WTC11 (cell line): ENCODE measurements around the gene ST6GALNAC1. TPM values are rescaled to one million over a fixed set of nuclear protein-coding genes. Genes with fewer than 3 reads are reported as not detected.

ENCODE experiments used
- ATAC-seq: fragments of 200-7000 bp; cut with Tn5 transposase; 2 replicates; pipeline ENCODE4 v1.10.0; 2021; ENCODE audit warnings: mild to moderate bottlenecking, moderate library complexity
- CTCF ChIA-PET: fragments of 300-600 bp; sonication (Branson Sonifier 250); formaldehyde crosslinking; loops from one replicate; lab custom pipeline; 2021; ENCODE audit warnings: antibody characterized with exemption; lab: Charles Lee
- POLR2A ChIA-PET: fragments of 350-600 bp; sonication (Branson Sonifier 250); formaldehyde crosslinking; loops from one replicate; lab custom pipeline; 2021; ENCODE audit warnings: antibody characterized with exemption; lab: Charles Lee
- DNase-seq: peaks from one replicate; pipeline ENCODE4 v3.0.0; 2021; ENCODE audit warnings: low spot score
- H3K27ac Mint-ChIP-seq: 2 replicates; pipeline ENCODE4 v1.8.0; 2021; ENCODE audit warnings: mixed read lengths
- H3K27me3 Mint-ChIP-seq: 2 replicates; pipeline ENCODE4 v1.8.0; 2021; ENCODE audit warnings: low read depth, mild to moderate bottlenecking, moderate library complexity, mixed read lengths
- H3K36me3 Mint-ChIP-seq: 2 replicates; pipeline ENCODE4 v1.8.0; 2021; ENCODE audit warnings: mixed read lengths
- H3K4me1 Mint-ChIP-seq: 2 replicates; pipeline ENCODE4 v1.8.0; 2022; ENCODE audit warnings: mixed read lengths
- H3K4me3 Mint-ChIP-seq: 2 replicates; pipeline ENCODE4 v1.8.0; 2021; ENCODE audit warnings: mild to moderate bottlenecking, moderate library complexity, mixed read lengths
- H3K9me3 Mint-ChIP-seq: 2 replicates; pipeline ENCODE4 v1.8.0; 2021; ENCODE audit warnings: mixed read lengths
- ATF1 ChIP-seq: sonication (generic); formaldehyde crosslinking; IDR thresholded peaks from 2 replicates; pipeline ENCODE4 v1.8.1; 2023; ENCODE audit warnings: mild to moderate bottlenecking, moderate library complexity, missing genetic modification reagents
- FOXJ3 ChIP-seq: sonication (generic); formaldehyde crosslinking; IDR thresholded peaks from 2 replicates; pipeline ENCODE4 v1.9.0; 2021; ENCODE audit warnings: missing genetic modification reagents, mild to moderate bottlenecking, borderline replicate concordance
- IRF2 ChIP-seq: sonication (generic); formaldehyde crosslinking; IDR thresholded peaks from 2 replicates; pipeline ENCODE4 v1.8.0; 2022; ENCODE audit warnings: low read depth, missing genetic modification reagents, borderline replicate concordance
- MXD4 ChIP-seq: fragments of 250-450 bp; sonication (Bioruptor Pico); IDR thresholded peaks from 2 replicates; pipeline ENCODE4 v1.8.0; 2021; ENCODE audit warnings: mild to moderate bottlenecking, moderate library complexity, borderline replicate concordance
- NR2C2 ChIP-seq: sonication (generic); formaldehyde crosslinking; IDR thresholded peaks from 2 replicates; pipeline ENCODE4 v1.8.0; 2022; ENCODE audit warnings: mild to moderate bottlenecking, missing genetic modification reagents
- OVOL2 ChIP-seq: fragments of 250-450 bp; sonication (Bioruptor Pico); IDR thresholded peaks from 2 replicates; pipeline ENCODE4 v1.9.0; 2021; ENCODE audit warnings: mild to moderate bottlenecking, borderline replicate concordance
- RORB ChIP-seq: fragments of 250-450 bp; sonication (Bioruptor Pico); IDR thresholded peaks from 2 replicates; pipeline ENCODE4 v1.9.0; 2021; ENCODE audit warnings: mild to moderate bottlenecking
- TEAD4 ChIP-seq: sonication (generic); formaldehyde crosslinking; IDR thresholded peaks from 2 replicates; pipeline ENCODE4 v1.8.0; 2022; ENCODE audit warnings: mild to moderate bottlenecking, missing genetic modification reagents
- ZBTB21 ChIP-seq: sonication (generic); formaldehyde crosslinking; IDR thresholded peaks from 2 replicates; pipeline ENCODE4 v1.8.1; 2023; ENCODE audit warnings: mild to moderate bottlenecking, missing genetic modification reagents, borderline replicate concordance
- ZNF232 ChIP-seq: sonication (generic); formaldehyde crosslinking; IDR thresholded peaks from 2 replicates; pipeline ENCODE4 v1.8.0; 2022; ENCODE audit warnings: mild to moderate bottlenecking, missing genetic modification reagents
- ZNF317 ChIP-seq: sonication (generic); formaldehyde crosslinking; IDR thresholded peaks from 2 replicates; pipeline ENCODE4 v1.8.1; 2023; ENCODE audit warnings: low read depth, mild to moderate bottlenecking, moderate library complexity, missing genetic modification reagents, borderline replicate concordance
- total RNA-seq: library from RNA; stranded (reverse); gene quantifications from 3 replicates; pipeline ENCODE4 v1.2.3, GENCODE V29; 2021
- TF ChIP-seq, protein P1 (sequence below): sonication (generic); formaldehyde crosslinking; IDR thresholded peaks from 2 replicates; pipeline ENCODE4 v1.8.0; 2023; ENCODE audit warnings: mild to moderate bottlenecking, missing genetic modification reagents
- TF ChIP-seq, protein P2 (sequence below): sonication (generic); formaldehyde crosslinking; IDR thresholded peaks from 2 replicates; pipeline ENCODE4 v1.8.1; 2023; ENCODE audit warnings: mild to moderate bottlenecking, moderate library complexity, missing genetic modification reagents
- TF ChIP-seq, protein P3 (sequence below): sonication (generic); formaldehyde crosslinking; IDR thresholded peaks from 2 replicates; pipeline ENCODE4 v1.8.0; 2022; ENCODE audit warnings: mild to moderate bottlenecking, missing genetic modification reagents
- TF ChIP-seq, protein P4 (sequence below): sonication (generic); formaldehyde crosslinking; IDR thresholded peaks from 2 replicates; pipeline ENCODE4 v1.8.0; 2022; ENCODE audit warnings: mild to moderate bottlenecking, missing genetic modification reagents
- TF ChIP-seq, protein P5 (sequence below): sonication (generic); formaldehyde crosslinking; conservative IDR thresholded peaks from 2 replicates; pipeline ENCODE4 v1.8.1; 2022; ENCODE audit warnings: mild to moderate bottlenecking, missing genetic modification reagents
- TF ChIP-seq, protein P6 (sequence below): fragments of 250-450 bp; sonication (Bioruptor Pico); IDR thresholded peaks from 2 replicates; pipeline ENCODE4 v1.8.0; 2021; ENCODE audit warnings: mild to moderate bottlenecking
- TF ChIP-seq, protein P7 (sequence below): fragments of 200-600 bp; IDR thresholded peaks from 2 replicates; pipeline ENCODE4 v1.8.0; 2022; ENCODE audit warnings: antibody characterized with exemption
- TF ChIP-seq, protein P8 (sequence below): sonication (generic); formaldehyde crosslinking; IDR thresholded peaks from 2 replicates; pipeline ENCODE4 v1.8.1; 2023; ENCODE audit warnings: mild to moderate bottlenecking, missing genetic modification reagents

Gene ST6GALNAC1
- total RNA-seq, 1 experiment from 2014 or later: 0.13 TPM

DNA sequence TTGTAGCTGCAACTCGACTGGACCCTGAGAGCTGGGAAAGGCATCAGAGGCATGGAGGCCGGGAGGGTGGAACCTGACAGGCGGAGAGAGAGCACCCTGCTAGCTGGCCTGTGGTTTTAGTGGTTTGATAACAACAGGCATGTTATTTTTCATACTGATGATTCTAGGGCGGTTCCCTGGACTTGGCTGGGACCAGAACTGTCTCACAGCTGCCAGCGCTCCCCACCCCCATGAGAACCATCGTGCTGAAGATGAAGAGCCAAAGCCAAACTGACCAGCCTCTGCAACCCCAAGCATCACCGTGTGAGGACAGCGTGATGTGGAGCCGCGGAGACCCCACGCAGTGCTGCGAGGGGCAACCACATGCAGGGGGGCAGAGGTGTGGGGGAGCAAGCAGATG, 38.7 kb upstream of the ST6GALNAC1 start:
- Mint-ChIP-seq H3K36me3 (no peaks in the 10 kb centered on the region), H3K4me3 (no peak overlapping the region), H3K27me3 (no peaks in the 10 kb centered on the region), H3K4me1 (peaks cover 8% of the 10 kb centered on the region), H3K27ac (no peak overlapping the region), H3K9me3 (no peaks in the 10 kb centered on the region)
- ATAC-seq (no peak), DNase-seq (no peak)
- TF ChIP-seq, protein P1, sequence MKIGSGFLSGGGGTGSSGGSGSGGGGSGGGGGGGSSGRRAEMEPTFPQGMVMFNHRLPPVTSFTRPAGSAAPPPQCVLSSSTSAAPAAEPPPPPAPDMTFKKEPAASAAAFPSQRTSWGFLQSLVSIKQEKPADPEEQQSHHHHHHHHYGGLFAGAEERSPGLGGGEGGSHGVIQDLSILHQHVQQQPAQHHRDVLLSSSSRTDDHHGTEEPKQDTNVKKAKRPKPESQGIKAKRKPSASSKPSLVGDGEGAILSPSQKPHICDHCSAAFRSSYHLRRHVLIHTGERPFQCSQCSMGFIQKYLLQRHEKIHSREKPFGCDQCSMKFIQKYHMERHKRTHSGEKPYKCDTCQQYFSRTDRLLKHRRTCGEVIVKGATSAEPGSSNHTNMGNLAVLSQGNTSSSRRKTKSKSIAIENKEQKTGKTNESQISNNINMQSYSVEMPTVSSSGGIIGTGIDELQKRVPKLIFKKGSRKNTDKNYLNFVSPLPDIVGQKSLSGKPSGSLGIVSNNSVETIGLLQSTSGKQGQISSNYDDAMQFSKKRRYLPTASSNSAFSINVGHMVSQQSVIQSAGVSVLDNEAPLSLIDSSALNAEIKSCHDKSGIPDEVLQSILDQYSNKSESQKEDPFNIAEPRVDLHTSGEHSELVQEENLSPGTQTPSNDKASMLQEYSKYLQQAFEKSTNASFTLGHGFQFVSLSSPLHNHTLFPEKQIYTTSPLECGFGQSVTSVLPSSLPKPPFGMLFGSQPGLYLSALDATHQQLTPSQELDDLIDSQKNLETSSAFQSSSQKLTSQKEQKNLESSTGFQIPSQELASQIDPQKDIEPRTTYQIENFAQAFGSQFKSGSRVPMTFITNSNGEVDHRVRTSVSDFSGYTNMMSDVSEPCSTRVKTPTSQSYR (CRISPR knock-in tag): no peak
- TF ChIP-seq IRF2 (no peak), RORB (CRISPR knock-in tag) (no peak), OVOL2 (no peak), NR2C2 (CRISPR knock-in tag) (no peak), ZBTB21 (CRISPR knock-in tag) (no peak), FOXJ3 (no peak), ZNF317 (CRISPR knock-in tag) (no peak), TEAD4 (CRISPR knock-in tag) (no peak), ZNF232 (no peak)
- TF ChIP-seq, protein P2, sequence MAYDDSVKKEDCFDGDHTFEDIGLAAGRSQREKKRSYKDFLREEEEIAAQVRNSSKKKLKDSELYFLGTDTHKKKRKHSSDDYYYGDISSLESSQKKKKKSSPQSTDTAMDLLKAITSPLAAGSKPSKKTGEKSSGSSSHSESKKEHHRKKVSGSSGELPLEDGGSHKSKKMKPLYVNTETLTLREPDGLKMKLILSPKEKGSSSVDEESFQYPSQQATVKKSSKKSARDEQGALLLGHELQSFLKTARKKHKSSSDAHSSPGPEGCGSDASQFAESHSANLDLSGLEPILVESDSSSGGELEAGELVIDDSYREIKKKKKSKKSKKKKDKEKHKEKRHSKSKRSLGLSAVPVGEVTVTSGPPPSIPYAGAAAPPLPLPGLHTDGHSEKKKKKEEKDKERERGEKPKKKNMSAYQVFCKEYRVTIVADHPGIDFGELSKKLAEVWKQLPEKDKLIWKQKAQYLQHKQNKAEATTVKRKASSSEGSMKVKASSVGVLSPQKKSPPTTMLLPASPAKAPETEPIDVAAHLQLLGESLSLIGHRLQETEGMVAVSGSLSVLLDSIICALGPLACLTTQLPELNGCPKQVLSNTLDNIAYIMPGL: no peak
- TF ChIP-seq, protein P3, sequence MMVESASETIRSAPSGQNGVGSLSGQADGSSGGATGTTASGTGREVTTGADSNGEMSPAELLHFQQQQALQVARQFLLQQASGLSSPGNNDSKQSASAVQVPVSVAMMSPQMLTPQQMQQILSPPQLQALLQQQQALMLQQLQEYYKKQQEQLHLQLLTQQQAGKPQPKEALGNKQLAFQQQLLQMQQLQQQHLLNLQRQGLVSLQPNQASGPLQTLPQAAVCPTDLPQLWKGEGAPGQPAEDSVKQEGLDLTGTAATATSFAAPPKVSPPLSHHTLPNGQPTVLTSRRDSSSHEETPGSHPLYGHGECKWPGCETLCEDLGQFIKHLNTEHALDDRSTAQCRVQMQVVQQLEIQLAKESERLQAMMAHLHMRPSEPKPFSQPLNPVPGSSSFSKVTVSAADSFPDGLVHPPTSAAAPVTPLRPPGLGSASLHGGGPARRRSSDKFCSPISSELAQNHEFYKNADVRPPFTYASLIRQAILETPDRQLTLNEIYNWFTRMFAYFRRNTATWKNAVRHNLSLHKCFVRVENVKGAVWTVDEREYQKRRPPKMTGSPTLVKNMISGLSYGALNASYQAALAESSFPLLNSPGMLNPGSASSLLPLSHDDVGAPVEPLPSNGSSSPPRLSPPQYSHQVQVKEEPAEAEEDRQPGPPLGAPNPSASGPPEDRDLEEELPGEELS (CRISPR knock-in tag): no peak
- TF ChIP-seq, protein P4, sequence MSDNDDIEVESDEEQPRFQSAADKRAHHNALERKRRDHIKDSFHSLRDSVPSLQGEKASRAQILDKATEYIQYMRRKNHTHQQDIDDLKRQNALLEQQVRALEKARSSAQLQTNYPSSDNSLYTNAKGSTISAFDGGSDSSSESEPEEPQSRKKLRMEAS (CRISPR knock-in tag): no peak
- TF ChIP-seq, protein P5, sequence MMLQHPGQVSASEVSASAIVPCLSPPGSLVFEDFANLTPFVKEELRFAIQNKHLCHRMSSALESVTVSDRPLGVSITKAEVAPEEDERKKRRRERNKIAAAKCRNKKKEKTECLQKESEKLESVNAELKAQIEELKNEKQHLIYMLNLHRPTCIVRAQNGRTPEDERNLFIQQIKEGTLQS: no peak
- TF ChIP-seq, protein P6, sequence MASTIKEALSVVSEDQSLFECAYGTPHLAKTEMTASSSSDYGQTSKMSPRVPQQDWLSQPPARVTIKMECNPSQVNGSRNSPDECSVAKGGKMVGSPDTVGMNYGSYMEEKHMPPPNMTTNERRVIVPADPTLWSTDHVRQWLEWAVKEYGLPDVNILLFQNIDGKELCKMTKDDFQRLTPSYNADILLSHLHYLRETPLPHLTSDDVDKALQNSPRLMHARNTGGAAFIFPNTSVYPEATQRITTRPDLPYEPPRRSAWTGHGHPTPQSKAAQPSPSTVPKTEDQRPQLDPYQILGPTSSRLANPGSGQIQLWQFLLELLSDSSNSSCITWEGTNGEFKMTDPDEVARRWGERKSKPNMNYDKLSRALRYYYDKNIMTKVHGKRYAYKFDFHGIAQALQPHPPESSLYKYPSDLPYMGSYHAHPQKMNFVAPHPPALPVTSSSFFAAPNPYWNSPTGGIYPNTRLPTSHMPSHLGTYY (CRISPR knock-in tag): no peak
- ChIA-PET POLR2A (no interaction called here), CTCF (interaction anchor here (0.6 to 2.6 kb wide), 28 partner anchors 8 to 533 kb away, joined by 3 to 69 read pairs (median 12); partner anchors contain the start of genes JMJD6, METTL23, MGAT5B and PRPSAP1)

DNA sequence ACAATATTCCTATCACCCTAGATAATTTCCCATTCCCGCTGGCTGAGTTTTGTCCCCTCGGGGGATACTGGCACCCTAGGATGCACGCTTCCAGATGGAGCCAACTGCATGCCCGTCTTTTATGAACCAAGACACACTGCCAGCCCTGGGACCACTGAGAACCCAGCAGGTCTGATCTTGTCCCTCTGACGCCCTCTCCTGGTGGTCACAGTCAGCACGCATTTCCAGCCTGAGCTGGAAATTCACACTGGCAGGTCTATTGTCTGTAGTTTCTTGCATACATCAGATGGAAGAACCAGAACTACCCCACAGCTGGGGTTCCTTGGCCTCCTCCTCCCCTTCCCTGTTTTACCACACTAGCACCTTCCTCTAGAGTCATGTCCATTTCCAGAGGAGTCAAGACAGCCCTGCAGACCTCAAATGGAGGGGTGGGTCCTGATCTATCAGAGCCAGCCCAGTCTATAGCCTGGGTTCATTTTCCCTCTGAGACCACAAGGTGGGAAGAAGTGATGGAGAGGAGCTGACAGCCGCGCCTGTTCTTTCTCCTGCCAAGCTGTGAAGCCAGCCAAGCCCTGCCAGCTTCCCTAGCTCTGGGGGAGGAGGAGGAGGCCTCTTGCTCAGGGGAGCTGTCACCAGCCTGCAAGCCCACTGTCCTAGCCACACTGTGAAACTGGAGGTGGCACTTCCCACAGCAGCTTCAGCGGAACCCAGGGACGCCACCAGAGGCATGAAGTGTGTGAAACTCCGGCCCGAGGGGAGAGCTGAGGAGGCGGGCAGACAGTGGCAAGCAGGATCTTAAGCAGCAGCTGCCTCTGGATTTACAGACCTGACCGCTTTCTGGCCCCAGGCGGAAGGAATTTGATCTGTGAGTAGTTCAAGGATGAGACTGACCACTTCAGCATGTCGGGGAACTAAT, 37.9 kb upstream of the ST6GALNAC1 start:
- peaks cover 4% of the 10 kb centered on the region for H3K4me1 Mint-ChIP-seq
- ATAC-seq (peak; percentile 85), DNase-seq (peak; percentile 89)
- H3K27ac Mint-ChIP-seq: no peak overlapping the region
- no peaks in the 10 kb centered on the region for H3K36me3 Mint-ChIP-seq
- TF ChIP-seq ZNF317 (CRISPR knock-in tag): peak; percentile 77
- TF ChIP-seq MXD4 (CRISPR knock-in tag): no peak
- no peak for TF ChIP-seq ATF1 (CRISPR knock-in tag)
- TF ChIP-seq, protein P7, sequence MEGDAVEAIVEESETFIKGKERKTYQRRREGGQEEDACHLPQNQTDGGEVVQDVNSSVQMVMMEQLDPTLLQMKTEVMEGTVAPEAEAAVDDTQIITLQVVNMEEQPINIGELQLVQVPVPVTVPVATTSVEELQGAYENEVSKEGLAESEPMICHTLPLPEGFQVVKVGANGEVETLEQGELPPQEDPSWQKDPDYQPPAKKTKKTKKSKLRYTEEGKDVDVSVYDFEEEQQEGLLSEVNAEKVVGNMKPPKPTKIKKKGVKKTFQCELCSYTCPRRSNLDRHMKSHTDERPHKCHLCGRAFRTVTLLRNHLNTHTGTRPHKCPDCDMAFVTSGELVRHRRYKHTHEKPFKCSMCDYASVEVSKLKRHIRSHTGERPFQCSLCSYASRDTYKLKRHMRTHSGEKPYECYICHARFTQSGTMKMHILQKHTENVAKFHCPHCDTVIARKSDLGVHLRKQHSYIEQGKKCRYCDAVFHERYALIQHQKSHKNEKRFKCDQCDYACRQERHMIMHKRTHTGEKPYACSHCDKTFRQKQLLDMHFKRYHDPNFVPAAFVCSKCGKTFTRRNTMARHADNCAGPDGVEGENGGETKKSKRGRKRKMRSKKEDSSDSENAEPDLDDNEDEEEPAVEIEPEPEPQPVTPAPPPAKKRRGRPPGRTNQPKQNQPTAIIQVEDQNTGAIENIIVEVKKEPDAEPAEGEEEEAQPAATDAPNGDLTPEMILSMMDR: peak; percentile 48; the same call in 1 of the 2 replicates
- TF ChIP-seq, protein P8, sequence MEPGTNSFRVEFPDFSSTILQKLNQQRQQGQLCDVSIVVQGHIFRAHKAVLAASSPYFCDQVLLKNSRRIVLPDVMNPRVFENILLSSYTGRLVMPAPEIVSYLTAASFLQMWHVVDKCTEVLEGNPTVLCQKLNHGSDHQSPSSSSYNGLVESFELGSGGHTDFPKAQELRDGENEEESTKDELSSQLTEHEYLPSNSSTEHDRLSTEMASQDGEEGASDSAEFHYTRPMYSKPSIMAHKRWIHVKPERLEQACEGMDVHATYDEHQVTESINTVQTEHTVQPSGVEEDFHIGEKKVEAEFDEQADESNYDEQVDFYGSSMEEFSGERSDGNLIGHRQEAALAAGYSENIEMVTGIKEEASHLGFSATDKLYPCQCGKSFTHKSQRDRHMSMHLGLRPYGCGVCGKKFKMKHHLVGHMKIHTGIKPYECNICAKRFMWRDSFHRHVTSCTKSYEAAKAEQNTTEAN: no peak
- H3K27me3 Mint-ChIP-seq: no peaks in the 10 kb centered on the region
- CTCF ChIA-PET: interaction anchor here (0.5 to 2.6 kb wide), 74 partner anchors 9 to 533 kb away, joined by 3 to 69 read pairs (median 6); partner anchors contain the start of genes AANAT, JMJD6, METTL23 and MGAT5B
- no peaks in the 10 kb centered on the region for H3K9me3 Mint-ChIP-seq
- POLR2A ChIA-PET: interaction anchor here (0.6 kb wide), 1 partner anchor 158 kb away, joined by 3 read pairs; no protein-coding TSS in a partner anchor
- H3K4me3 Mint-ChIP-seq: no peak overlapping the region
